ENCODE measurements around the gene STON2.

DNA sequence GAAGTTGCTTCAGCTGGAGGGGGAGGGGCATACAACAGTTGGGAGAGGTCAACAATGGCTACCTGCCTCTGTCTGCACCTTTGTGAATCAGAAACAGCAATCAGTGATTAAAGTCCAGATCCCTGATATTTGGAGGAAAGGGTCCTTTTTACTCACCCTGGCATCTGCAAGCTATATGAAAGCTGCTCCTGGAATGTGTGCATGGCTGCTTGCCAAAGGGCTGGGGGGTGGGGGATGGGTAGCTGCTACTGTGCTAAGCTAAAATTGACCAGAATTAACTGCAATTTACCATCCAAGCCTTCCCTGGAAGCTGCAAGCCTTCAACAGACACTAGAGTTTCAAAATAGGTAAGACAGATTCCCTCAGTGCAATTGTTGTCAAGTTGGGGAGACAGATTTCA lies 165.8 kb downstream of the STON2 start:
- TF ChIP-seq, protein P1, sequence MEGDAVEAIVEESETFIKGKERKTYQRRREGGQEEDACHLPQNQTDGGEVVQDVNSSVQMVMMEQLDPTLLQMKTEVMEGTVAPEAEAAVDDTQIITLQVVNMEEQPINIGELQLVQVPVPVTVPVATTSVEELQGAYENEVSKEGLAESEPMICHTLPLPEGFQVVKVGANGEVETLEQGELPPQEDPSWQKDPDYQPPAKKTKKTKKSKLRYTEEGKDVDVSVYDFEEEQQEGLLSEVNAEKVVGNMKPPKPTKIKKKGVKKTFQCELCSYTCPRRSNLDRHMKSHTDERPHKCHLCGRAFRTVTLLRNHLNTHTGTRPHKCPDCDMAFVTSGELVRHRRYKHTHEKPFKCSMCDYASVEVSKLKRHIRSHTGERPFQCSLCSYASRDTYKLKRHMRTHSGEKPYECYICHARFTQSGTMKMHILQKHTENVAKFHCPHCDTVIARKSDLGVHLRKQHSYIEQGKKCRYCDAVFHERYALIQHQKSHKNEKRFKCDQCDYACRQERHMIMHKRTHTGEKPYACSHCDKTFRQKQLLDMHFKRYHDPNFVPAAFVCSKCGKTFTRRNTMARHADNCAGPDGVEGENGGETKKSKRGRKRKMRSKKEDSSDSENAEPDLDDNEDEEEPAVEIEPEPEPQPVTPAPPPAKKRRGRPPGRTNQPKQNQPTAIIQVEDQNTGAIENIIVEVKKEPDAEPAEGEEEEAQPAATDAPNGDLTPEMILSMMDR (IDR thresholded peaks at IDR 0.05; ENCODE audit: poor library complexity), result no peak
- TF ChIP-seq EZH2 (IDR thresholded peaks at IDR 0.05; ENCODE audit: borderline replicate concordance), result no peak

Data from hepatocyte (in vitro differentiated cells).